ENCODE results near the gene KIF3B.
"Not testable (repeated sequence)": the region's sequence is repeated elsewhere in the genome, so short reads cannot be mapped to it uniquely, and the experiment has no call there.

KIF3B gene

GRCh38 chr20:32236048-32236533 lies 41.4 kb upstream of the KIF3B start:
- H3K9me3 ChIP-seq (ENCODE audit: insufficient read depth, low read depth, low read length) = no peaks in the 10 kb centered on the region
- WGBS = 98% methylated on average over 3 of the region's 3 CpGs
- H3K36me3 ChIP-seq (ENCODE audit: insufficient read depth, low read length) = peaks cover 48% of the 10 kb centered on the region
- no peaks in the 10 kb centered on the region for H3K27me3 ChIP-seq (ENCODE audit: insufficient read depth, low read length)
- no peak overlapping the region for H3K27ac ChIP-seq (ENCODE audit: low read depth, low read length)
- peaks cover 16% of the 10 kb centered on the region for H3K4me1 ChIP-seq (ENCODE audit: insufficient read depth, low read length)
- no peak overlapping the region for H3K9ac ChIP-seq (ENCODE audit: low read depth, low read length)
- H3K4me3 ChIP-seq (ENCODE audit: low read length) = no peak overlapping the region

- Histone ChIP-seq H3K4me3 (ENCODE audit: low read length) (no peak overlapping the region), H3K36me3 (ENCODE audit: insufficient read depth, low read length) (peaks cover 41% of the 10 kb centered on the region), H3K4me1 (ENCODE audit: insufficient read depth, low read length) (peaks cover 16% of the 10 kb centered on the region), H3K27me3 (ENCODE audit: insufficient read depth, low read length) (no peaks in the 10 kb centered on the region), H3K27ac (ENCODE audit: low read depth, low read length) (no peak overlapping the region), H3K9ac (ENCODE audit: low read depth, low read length) (no peak overlapping the region), H3K9me3 (ENCODE audit: insufficient read depth, low read depth, low read length) (no peaks in the 10 kb centered on the region)
- WGBS = 96% methylated on average over 2 of the region's 2 CpGs
Measured at GRCh38 chr20:32236819-32237218, 40.6 kb upstream of the KIF3B start.

- WGBS = 89% methylated on average over 6 of the region's 6 CpGs
- Histone ChIP-seq H3K36me3 (ENCODE audit: insufficient read depth, low read length) (peaks cover 35% of the 10 kb centered on the region), H3K27me3 (ENCODE audit: insufficient read depth, low read length) (no peaks in the 10 kb centered on the region), H3K9ac (ENCODE audit: low read depth, low read length) (no peak overlapping the region), H3K4me3 (ENCODE audit: low read length) (no peak overlapping the region), H3K4me1 (ENCODE audit: insufficient read depth, low read length) (peaks cover 16% of the 10 kb centered on the region), H3K9me3 (ENCODE audit: insufficient read depth, low read depth, low read length) (no peaks in the 10 kb centered on the region), H3K27ac (ENCODE audit: low read depth, low read length) (no peak overlapping the region)
Measured at GRCh38 chr20:32237419-32237818, 40.0 kb upstream of the KIF3B start.

GRCh38 chr20:32238483-32239425 lies 38.7 kb upstream of the KIF3B start:
- Histone ChIP-seq H3K4me3 (ENCODE audit: low read length) (no peak overlapping the region), H3K9me3 (ENCODE audit: insufficient read depth, low read depth, low read length) (no peaks in the 10 kb centered on the region), H3K36me3 (ENCODE audit: insufficient read depth, low read length) (peaks cover 21% of the 10 kb centered on the region), H3K4me1 (ENCODE audit: insufficient read depth, low read length) (peaks cover 16% of the 10 kb centered on the region), H3K27me3 (ENCODE audit: insufficient read depth, low read length) (no peaks in the 10 kb centered on the region), H3K9ac (ENCODE audit: low read depth, low read length) (no peak overlapping the region), H3K27ac (ENCODE audit: low read depth, low read length) (no peak overlapping the region)
- WGBS = 91% methylated on average over 8 of the region's 9 CpGs

GRCh38 chr20:32240205-32240604 lies 37.2 kb upstream of the KIF3B start:
- WGBS = 5% methylated on average over 1 of the region's 1 CpG
- H3K36me3 ChIP-seq (ENCODE audit: insufficient read depth, low read length) = peaks cover 7% of the 10 kb centered on the region
- no peak overlapping the region; the same call in 1 of the 2 replicates for H3K9ac ChIP-seq (ENCODE audit: low read depth, low read length)
- H3K4me3 ChIP-seq (ENCODE audit: low read length) = no peak overlapping the region
- H3K4me1 ChIP-seq (ENCODE audit: insufficient read depth, low read length) = peaks cover 16% of the 10 kb centered on the region
- H3K27me3 ChIP-seq (ENCODE audit: insufficient read depth, low read length) = no peaks in the 10 kb centered on the region
- no peaks in the 10 kb centered on the region for H3K9me3 ChIP-seq (ENCODE audit: insufficient read depth, low read depth, low read length)
- H3K27ac ChIP-seq (ENCODE audit: low read depth, low read length) = no peak overlapping the region; the same call in 1 of the 2 replicates

- WGBS = 96% methylated on average over 4 of the region's 4 CpGs
- H3K4me1 ChIP-seq (ENCODE audit: insufficient read depth, low read length) = peaks cover 16% of the 10 kb centered on the region
- no peak overlapping the region for H3K27ac ChIP-seq (ENCODE audit: low read depth, low read length)
- H3K9me3 ChIP-seq (ENCODE audit: insufficient read depth, low read depth, low read length) = no peaks in the 10 kb centered on the region
- no peaks in the 10 kb centered on the region for H3K36me3 ChIP-seq (ENCODE audit: insufficient read depth, low read length)
- no peak overlapping the region for H3K9ac ChIP-seq (ENCODE audit: low read depth, low read length)
- no peaks in the 10 kb centered on the region for H3K27me3 ChIP-seq (ENCODE audit: insufficient read depth, low read length)
- no peak overlapping the region for H3K4me3 ChIP-seq (ENCODE audit: low read length)
Measured at GRCh38 chr20:32241807-32242206, 35.6 kb upstream of the KIF3B start.

GRCh38 chr20:32244150-32244823 lies 33.2 kb upstream of the KIF3B start:
- no peaks in the 10 kb centered on the region for H3K27me3 ChIP-seq (ENCODE audit: insufficient read depth, low read length)
- no peak overlapping the region for H3K4me3 ChIP-seq (ENCODE audit: low read length)
- H3K9me3 ChIP-seq (ENCODE audit: insufficient read depth, low read depth, low read length) = no peaks in the 10 kb centered on the region
- no peak overlapping the region for H3K27ac ChIP-seq (ENCODE audit: low read depth, low read length)
- peaks cover 11% of the 10 kb centered on the region for H3K4me1 ChIP-seq (ENCODE audit: insufficient read depth, low read length)
- H3K36me3 ChIP-seq (ENCODE audit: insufficient read depth, low read length) = no peaks in the 10 kb centered on the region
- H3K9ac ChIP-seq (ENCODE audit: low read depth, low read length) = no peak overlapping the region
- 89% methylated on average over 6 of the region's 6 CpGs for WGBS

- no peak overlapping the region for H3K27ac ChIP-seq (ENCODE audit: low read depth, low read length)
Measured at GRCh38 chr20:32244959-32245358, 32.5 kb upstream of the KIF3B start.

GRCh38 chr20:32246208-32246607 lies 31.2 kb upstream of the KIF3B start:
- not testable (repeated sequence) for H3K9me3 ChIP-seq (ENCODE audit: insufficient read depth, low read depth, low read length); H3K27ac ChIP-seq (ENCODE audit: low read depth, low read length); H3K27me3 ChIP-seq (ENCODE audit: insufficient read depth, low read length); H3K4me1 ChIP-seq (ENCODE audit: insufficient read depth, low read length); H3K9ac ChIP-seq (ENCODE audit: low read depth, low read length); H3K36me3 ChIP-seq (ENCODE audit: insufficient read depth, low read length); H3K4me3 ChIP-seq (ENCODE audit: low read length)
- WGBS = 94% methylated on average over 5 of the region's 5 CpGs

More at GRCh38 chr20:32244959-32245358, 32.5 kb upstream of the KIF3B start:
- H3K9me3 ChIP-seq (ENCODE audit: insufficient read depth, low read depth, low read length) = no peaks in the 10 kb centered on the region
- no peaks in the 10 kb centered on the region for H3K36me3 ChIP-seq (ENCODE audit: insufficient read depth, low read length)
- H3K4me1 ChIP-seq (ENCODE audit: insufficient read depth, low read length) = peaks cover 7% of the 10 kb centered on the region
- 90% methylated on average over 4 of the region's 4 CpGs for WGBS
- no peak overlapping the region for H3K4me3 ChIP-seq (ENCODE audit: low read length)
- no peaks in the 10 kb centered on the region for H3K27me3 ChIP-seq (ENCODE audit: insufficient read depth, low read length)
- H3K9ac ChIP-seq (ENCODE audit: low read depth, low read length) = no peak overlapping the region

- H3K9me3 ChIP-seq (ENCODE audit: insufficient read depth, low read depth, low read length) = no peaks in the 10 kb centered on the region
- WGBS = 86% methylated on average over 5 of the region's 5 CpGs
- no peak overlapping the region for H3K4me3 ChIP-seq (ENCODE audit: low read length)
- H3K27me3 ChIP-seq (ENCODE audit: insufficient read depth, low read length) = no peaks in the 10 kb centered on the region
- no peaks in the 10 kb centered on the region for H3K36me3 ChIP-seq (ENCODE audit: insufficient read depth, low read length)
- H3K27ac ChIP-seq (ENCODE audit: low read depth, low read length) = no peak overlapping the region
- no peaks in the 10 kb centered on the region for H3K4me1 ChIP-seq (ENCODE audit: insufficient read depth, low read length)
- H3K9ac ChIP-seq (ENCODE audit: low read depth, low read length) = no peak overlapping the region
Measured at GRCh38 chr20:32248043-32248442, 29.4 kb upstream of the KIF3B start.

GRCh38 chr20:32249030-32249738 lies 28.3 kb upstream of the KIF3B start:
- no peak overlapping the region for H3K4me3 ChIP-seq (ENCODE audit: low read length)
- H3K4me1 ChIP-seq (ENCODE audit: insufficient read depth, low read length) = no peaks in the 10 kb centered on the region
- H3K9ac ChIP-seq (ENCODE audit: low read depth, low read length) = no peak overlapping the region
- no peaks in the 10 kb centered on the region for H3K36me3 ChIP-seq (ENCODE audit: insufficient read depth, low read length)
- no peak overlapping the region for H3K27ac ChIP-seq (ENCODE audit: low read depth, low read length)
- H3K9me3 ChIP-seq (ENCODE audit: insufficient read depth, low read depth, low read length) = no peaks in the 10 kb centered on the region
- WGBS = 94% methylated on average over 8 of the region's 9 CpGs
- H3K27me3 ChIP-seq (ENCODE audit: insufficient read depth, low read length) = no peaks in the 10 kb centered on the region

Measured in HUES64 (cell line).